Activated CD8-positive, alpha-beta memory T cell treated with anti-CD3 and anti-CD28 coated beads for 4 hours (primary cell): ENCODE results near the gene CTNND2.

Experiments used
- DNase-seq, 2 donors: peaks; one replicate each; pipeline ENCODE4 v3.0.0-alpha.2; 2020; ENCODE audit warnings: low read depth in 2 of 2

The CTNND2 gene

GRCh38 chr5:11596185-11596584, 308.1 kb downstream of the CTNND2 start:
- DNase-seq, result no peak

- no peak for DNase-seq
Observed at GRCh38 chr5:11595045-11595444, 309.2 kb downstream of the CTNND2 start.

- no peak for DNase-seq
Observed at GRCh38 chr5:11594021-11594420, 310.2 kb downstream of the CTNND2 start.

- no peak for DNase-seq
Observed at GRCh38 chr5:11590475-11590874, 313.8 kb downstream of the CTNND2 start.

GRCh38 chr5:11588803-11589202, 315.4 kb downstream of the CTNND2 start:
- no peak for DNase-seq

- DNase-seq, result no peak
Observed at GRCh38 chr5:11584017-11584416, 320.2 kb downstream of the CTNND2 start.

GRCh38 chr5:11579351-11579750, 324.9 kb downstream of the CTNND2 start:
- DNase-seq, result no peak

GRCh38 chr5:11574787-11575186, 329.5 kb downstream of the CTNND2 start:
- DNase-seq, result no peak

- DNase-seq, result no peak
Observed at GRCh38 chr5:11573140-11573992, 330.9 kb downstream of the CTNND2 start.

- DNase-seq, result no peak
Observed at GRCh38 chr5:11564706-11565105, 339.5 kb downstream of the CTNND2 start.

- no peak for DNase-seq
Observed at GRCh38 chr5:11563822-11564221, 340.4 kb downstream of the CTNND2 start.

- DNase-seq, result no peak
Observed at GRCh38 chr5:11560915-11561697, 343.1 kb downstream of the CTNND2 start.

- DNase-seq, result no peak
Observed at GRCh38 chr5:11557063-11557462, 347.2 kb downstream of the CTNND2 start.

- DNase-seq, result no peak
Observed at GRCh38 chr5:11555171-11555570, 349.1 kb downstream of the CTNND2 start.

GRCh38 chr5:11547730-11548129, 356.5 kb downstream of the CTNND2 start:
- DNase-seq, result no peak

GRCh38 chr5:11547140-11547539, 357.1 kb downstream of the CTNND2 start:
- DNase-seq, result no peak

GRCh38 chr5:11540112-11540511, 364.1 kb downstream of the CTNND2 start:
- DNase-seq, result no peak

GRCh38 chr5:11531811-11532555, 372.3 kb downstream of the CTNND2 start:
- DNase-seq, result no peak

- DNase-seq, result no peak
Observed at GRCh38 chr5:11528720-11529119, 375.5 kb downstream of the CTNND2 start.

- DNase-seq, result no peak
Observed at GRCh38 chr5:11527652-11528349, 376.4 kb downstream of the CTNND2 start.

GRCh38 chr5:11525020-11525419, 379.2 kb downstream of the CTNND2 start:
- no peak for DNase-seq

- no peak for DNase-seq
Observed at GRCh38 chr5:11524188-11524587, 380.1 kb downstream of the CTNND2 start.
